ENCODE measurements around the gene RNF167.

RNF167 gene

DNA sequence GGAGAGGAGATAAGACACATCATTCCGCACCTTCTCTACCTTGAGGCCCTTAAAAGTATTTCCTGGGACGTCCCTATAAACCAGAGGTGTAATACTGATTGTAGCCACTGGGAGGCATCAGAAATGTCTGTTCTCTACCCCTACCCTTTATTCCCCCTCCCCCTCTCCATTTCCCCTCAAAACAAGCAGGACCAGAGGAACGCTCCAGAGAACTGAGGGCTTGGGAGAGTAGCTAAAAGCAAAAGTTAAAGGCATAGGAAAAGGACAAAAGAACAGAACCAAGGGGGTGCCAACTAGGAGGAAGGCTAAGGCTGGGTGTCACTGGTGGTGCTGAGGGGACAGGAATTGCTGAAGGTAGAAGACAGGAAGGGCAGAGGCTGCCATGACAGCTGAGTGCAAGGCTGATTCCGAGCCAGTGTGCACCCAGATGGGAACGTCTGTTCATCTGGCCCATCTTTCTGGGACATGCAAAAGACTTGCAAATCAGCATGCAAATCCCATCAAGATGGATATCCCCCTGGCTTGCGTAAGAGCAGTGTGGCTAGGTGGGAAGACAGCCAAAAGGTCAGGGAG is 40.7 kb downstream of the RNF167 start:
- H3K4me1 ChIP-seq (ENCODE audit: insufficient read depth, insufficient read length) = peaks cover 4% of the 10 kb centered on the region
- no peak for TF ChIP-seq YY1 (IDR thresholded peaks at IDR 0.05; ENCODE audit: insufficient read depth, insufficient read length)
- no peak for TF ChIP-seq ZNF274 (IDR thresholded peaks at IDR 0.05; ENCODE audit: low read depth, low read length)
- TF ChIP-seq SUZ12 (IDR thresholded peaks at IDR 0.05; ENCODE audit: extremely low read depth, insufficient read depth, insufficient read length) = no peak
- no peak overlapping the region for H3K4me3 ChIP-seq (ENCODE audit: insufficient read length, low read depth)
- peak; percentile 63 for DNase-seq (ENCODE audit: low read depth, low spot score)
- no peaks in the 10 kb centered on the region for H3K9me3 ChIP-seq (ENCODE audit: insufficient read depth, low read length)
- H3K27me3 ChIP-seq (ENCODE audit: insufficient read depth, insufficient read length) = peaks cover 11% of the 10 kb centered on the region
- peak overlapping the region; percentile 25 for H3K9ac ChIP-seq (ENCODE audit: insufficient read length, low read depth)
- peaks cover 47% of the 10 kb centered on the region for H3K36me3 ChIP-seq (ENCODE audit: insufficient read depth, insufficient read length, low read length)

DNA sequence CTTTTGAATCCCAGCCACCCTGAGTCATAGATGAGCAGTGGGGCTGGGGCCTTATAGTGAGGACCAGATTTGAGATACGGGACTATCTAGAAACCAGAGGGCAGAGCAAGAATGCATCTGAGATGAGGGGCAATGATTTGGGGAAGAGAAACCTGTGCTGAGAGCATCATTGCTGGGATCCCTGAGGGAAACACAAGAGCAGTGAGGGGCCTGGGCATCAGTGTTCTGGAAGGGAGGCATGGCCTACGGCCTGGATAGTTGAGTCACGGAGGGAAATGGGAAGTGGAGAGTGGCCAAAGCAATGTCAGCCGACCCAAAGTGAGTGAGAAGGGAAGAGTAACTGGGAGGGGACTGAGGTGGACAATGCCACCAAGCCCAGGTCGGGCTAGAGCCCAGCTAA is 42.2 kb downstream of the RNF167 start:
- DNase-seq (ENCODE audit: low read depth, low spot score) = no peak
- TF ChIP-seq SUZ12 (IDR thresholded peaks at IDR 0.05; ENCODE audit: extremely low read depth, insufficient read depth, insufficient read length) (no peak), ZNF274 (IDR thresholded peaks at IDR 0.05; ENCODE audit: low read depth, low read length) (no peak), YY1 (IDR thresholded peaks at IDR 0.05; ENCODE audit: insufficient read depth, insufficient read length) (no peak)
- Histone ChIP-seq H3K9me3 (ENCODE audit: insufficient read depth, low read length) (no peaks in the 10 kb centered on the region), H3K36me3 (ENCODE audit: insufficient read depth, insufficient read length, low read length) (peaks cover 40% of the 10 kb centered on the region), H3K4me1 (ENCODE audit: insufficient read depth, insufficient read length) (peaks cover 7% of the 10 kb centered on the region), H3K9ac (ENCODE audit: insufficient read length, low read depth) (no peak overlapping the region), H3K4me3 (ENCODE audit: insufficient read length, low read depth) (no peak overlapping the region), H3K27me3 (ENCODE audit: insufficient read depth, insufficient read length) (peaks cover 10% of the 10 kb centered on the region)

GRCh38 chr17:4986403-4986802 is 46.3 kb downstream of the RNF167 start:
- H3K9ac ChIP-seq (ENCODE audit: insufficient read length, low read depth) = peak overlapping the region; percentile 90
- no peak for TF ChIP-seq YY1 (IDR thresholded peaks at IDR 0.05; ENCODE audit: insufficient read depth, insufficient read length)
- TF ChIP-seq ZNF274 (IDR thresholded peaks at IDR 0.05; ENCODE audit: low read depth, low read length) = no peak
- TF ChIP-seq SUZ12 (IDR thresholded peaks at IDR 0.05; ENCODE audit: extremely low read depth, insufficient read depth, insufficient read length) = no peak

DNA sequence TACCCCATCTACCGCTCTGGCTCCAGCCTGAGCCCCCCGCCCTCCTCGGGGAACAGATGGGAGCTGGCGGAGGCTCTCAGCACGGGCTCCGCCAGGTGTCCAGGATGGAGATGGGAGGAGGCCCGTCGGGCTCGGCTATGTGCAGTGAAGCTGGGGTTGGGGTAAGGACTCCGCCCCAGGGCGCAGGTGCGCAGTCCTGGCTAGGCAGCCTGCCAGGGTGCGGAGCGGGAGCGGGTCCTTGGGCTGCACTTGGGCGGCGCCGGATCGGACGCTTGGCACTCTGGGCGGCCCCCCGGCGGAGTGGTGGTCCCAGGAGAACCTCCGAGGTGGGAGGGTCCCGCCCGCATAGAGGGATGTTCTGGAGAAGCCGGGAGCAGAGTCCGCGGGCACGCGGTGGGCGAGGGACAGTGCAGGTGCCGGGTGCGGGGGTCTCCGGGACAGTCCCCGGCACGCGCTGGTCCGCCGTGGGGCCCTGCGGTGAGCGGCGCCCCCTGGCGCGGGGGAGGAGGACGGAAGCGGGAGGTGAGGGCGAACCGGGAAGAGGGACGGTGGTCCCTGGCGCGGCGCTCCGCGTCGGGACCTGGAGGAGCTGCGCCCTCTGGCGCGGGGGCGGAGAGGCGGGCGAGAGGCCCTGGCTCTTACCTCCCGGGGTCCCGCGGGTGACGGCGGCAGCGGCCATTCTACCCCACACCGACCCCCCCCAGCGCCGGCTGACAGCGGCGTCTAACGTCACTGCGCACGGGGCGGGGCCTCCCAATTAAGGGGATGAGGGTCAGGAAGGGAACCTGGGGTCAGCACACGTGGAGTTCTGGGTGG is 47.1 kb downstream of the RNF167 start, which contains the start of gene CAMTA2:
CAMTA2 (minus strand) TSS at position 725 of the 816 bp plus-strand sequence. CDS start 1,453 bp downstream, outside the sequence.
- Histone ChIP-seq H3K27me3 (ENCODE audit: insufficient read depth, insufficient read length) (no peaks in the 10 kb centered on the region), H3K9ac (ENCODE audit: insufficient read length, low read depth) (peak within 1 kb of the TSS; percentile 90), H3K36me3 (ENCODE audit: insufficient read depth, insufficient read length, low read length) (peaks cover 11% of the 10 kb centered on the region), H3K4me3 (ENCODE audit: insufficient read length, low read depth) (peak within 1 kb of the TSS; percentile 85), H3K4me1 (ENCODE audit: insufficient read depth, insufficient read length) (peaks cover 4% of the 10 kb centered on the region), H3K9me3 (ENCODE audit: insufficient read depth, low read length) (no peaks in the 10 kb centered on the region)
- DNase-seq (ENCODE audit: low read depth, low spot score) = no peak
- no peak for TF ChIP-seq SUZ12 (IDR thresholded peaks at IDR 0.05; ENCODE audit: extremely low read depth, insufficient read depth, insufficient read length)
- TF ChIP-seq ZNF274 (IDR thresholded peaks at IDR 0.05; ENCODE audit: low read depth, low read length) = no peak
- TF ChIP-seq YY1 (IDR thresholded peaks at IDR 0.05; ENCODE audit: insufficient read depth, insufficient read length) = no peak

More at GRCh38 chr17:4986403-4986802, 46.3 kb downstream of the RNF167 start:
- H3K27me3 ChIP-seq (ENCODE audit: insufficient read depth, insufficient read length) = no peaks in the 10 kb centered on the region
- no peaks in the 10 kb centered on the region for H3K9me3 ChIP-seq (ENCODE audit: insufficient read depth, low read length)
- H3K36me3 ChIP-seq (ENCODE audit: insufficient read depth, insufficient read length, low read length) = peaks cover 14% of the 10 kb centered on the region
- peak overlapping the region; percentile 85 for H3K4me3 ChIP-seq (ENCODE audit: insufficient read length, low read depth)
- DNase-seq (ENCODE audit: low read depth, low spot score) = no peak
- H3K4me1 ChIP-seq (ENCODE audit: insufficient read depth, insufficient read length) = peaks cover 4% of the 10 kb centered on the region

- no peak for DNase-seq (ENCODE audit: low read depth, low spot score)
- Histone ChIP-seq H3K4me3 (ENCODE audit: insufficient read length, low read depth) (peak overlapping the region; percentile 85), H3K36me3 (ENCODE audit: insufficient read depth, insufficient read length, low read length) (peaks cover 4% of the 10 kb centered on the region), H3K4me1 (ENCODE audit: insufficient read depth, insufficient read length) (peaks cover 4% of the 10 kb centered on the region), H3K27me3 (ENCODE audit: insufficient read depth, insufficient read length) (no peaks in the 10 kb centered on the region), H3K9me3 (ENCODE audit: insufficient read depth, low read length) (no peaks in the 10 kb centered on the region), H3K9ac (ENCODE audit: insufficient read length, low read depth) (peak overlapping the region; percentile 90)
- TF ChIP-seq SUZ12 (IDR thresholded peaks at IDR 0.05; ENCODE audit: extremely low read depth, insufficient read depth, insufficient read length) (no peak), YY1 (IDR thresholded peaks at IDR 0.05; ENCODE audit: insufficient read depth, insufficient read length) (no peak), ZNF274 (IDR thresholded peaks at IDR 0.05; ENCODE audit: low read depth, low read length) (no peak)
Measured at GRCh38 chr17:4987767-4988567, 47.9 kb downstream of the RNF167 start.

GRCh38 chr17:4994081-4994595 is 54.1 kb downstream of the RNF167 start:
- TF ChIP-seq YY1 (IDR thresholded peaks at IDR 0.05; ENCODE audit: insufficient read depth, insufficient read length) (no peak), SUZ12 (IDR thresholded peaks at IDR 0.05; ENCODE audit: extremely low read depth, insufficient read depth, insufficient read length) (no peak), ZNF274 (IDR thresholded peaks at IDR 0.05; ENCODE audit: low read depth, low read length) (no peak)
- DNase-seq (ENCODE audit: low read depth, low spot score) = no peak
- Histone ChIP-seq H3K27me3 (ENCODE audit: insufficient read depth, insufficient read length) (no peaks in the 10 kb centered on the region), H3K4me1 (ENCODE audit: insufficient read depth, insufficient read length) (peaks cover 4% of the 10 kb centered on the region), H3K4me3 (ENCODE audit: insufficient read length, low read depth) (no peak overlapping the region), H3K9me3 (ENCODE audit: insufficient read depth, low read length) (no peaks in the 10 kb centered on the region), H3K36me3 (ENCODE audit: insufficient read depth, insufficient read length, low read length) (peaks cover 4% of the 10 kb centered on the region), H3K9ac (ENCODE audit: insufficient read length, low read depth) (no peak overlapping the region)
